GM18858 (cell line): Measurements from ENCODE around the gene GOSR2.

Source experiments
- ATAC-seq: cut with Tn5 transposase; IDR thresholded peaks from one replicate; pipeline ENCODE4 v1.9.1; 2021; ENCODE audit not compliant: unreplicated experiment

GOSR2 gene

GRCh38 chr17:46922804-46923635 is at the start of gene GOSR2:
TSS of gene GOSR2 (plus strand) at chr17:46923160. CDS start at chr17:46923193, 33 bp downstream.
- ATAC-seq: peak; percentile 56

- ATAC-seq: no peak
These were observed 48.9 kb upstream of the GOSR2 start for GRCh38 chr17:46873941-46874645.

GRCh38 chr17:46874906-46875305 is 48.1 kb upstream of the GOSR2 start:
- no peak for ATAC-seq

- ATAC-seq: no peak
These were observed 47.1 kb upstream of the GOSR2 start for GRCh38 chr17:46875849-46876352.

GRCh38 chr17:46876353-46876887 is 46.5 kb upstream of the GOSR2 start:
- ATAC-seq: no peak

GRCh38 chr17:46876926-46877325 is 46.0 kb upstream of the GOSR2 start:
- ATAC-seq: no peak

GRCh38 chr17:46877466-46877865 is 45.5 kb upstream of the GOSR2 start:
- no peak for ATAC-seq

GRCh38 chr17:46878055-46878454 is 44.9 kb upstream of the GOSR2 start:
- no peak for ATAC-seq

GRCh38 chr17:46879101-46879500 is 43.9 kb upstream of the GOSR2 start:
- ATAC-seq: no peak

GRCh38 chr17:46881015-46881414 is 41.9 kb upstream of the GOSR2 start:
- ATAC-seq: no peak

GRCh38 chr17:46882666-46883065 is 40.3 kb upstream of the GOSR2 start:
- ATAC-seq: no peak

- no peak for ATAC-seq
These were observed 39.0 kb upstream of the GOSR2 start for GRCh38 chr17:46883871-46884520.

GRCh38 chr17:46884552-46884951 is 38.4 kb upstream of the GOSR2 start:
- ATAC-seq: no peak

GRCh38 chr17:46885415-46886309 is 37.3 kb upstream of the GOSR2 start:
- ATAC-seq: no peak

- no peak for ATAC-seq
These were observed 36.7 kb upstream of the GOSR2 start for GRCh38 chr17:46886310-46886663.

- ATAC-seq: no peak
These were observed 35.2 kb upstream of the GOSR2 start for GRCh38 chr17:46887717-46888116.

GRCh38 chr17:46888727-46889126 is 34.2 kb upstream of the GOSR2 start:
- ATAC-seq: no peak

- no peak for ATAC-seq
These were observed 33.4 kb upstream of the GOSR2 start for GRCh38 chr17:46889519-46889918.

- ATAC-seq: no peak
These were observed 32.9 kb upstream of the GOSR2 start for GRCh38 chr17:46889992-46890564.

GRCh38 chr17:46890638-46891037 is 32.3 kb upstream of the GOSR2 start:
- ATAC-seq: no peak
